ENCODE results near the gene PCDHGB7.
"Not testable (repeated sequence)": the region's sequence is repeated elsewhere in the genome, so short reads cannot be mapped to it uniquely, and the experiment has no call there.

The PCDHGB7 gene

GRCh38 chr5:141411575-141411974, 5.9 kb upstream of the PCDHGB7 start:
- Mint-ChIP-seq H3K9me3 (peaks cover 33% of the 10 kb centered on the region), H3K27ac (no peak overlapping the region), H3K4me3 (no peak overlapping the region), H3K4me1 (peaks cover 17% of the 10 kb centered on the region), H3K27me3 (peaks cover 76% of the 10 kb centered on the region), H3K36me3 (ENCODE audit: low read depth) (peaks cover 26% of the 10 kb centered on the region)
- DNase-seq = no peak
- no peak for ATAC-seq

GRCh38 chr5:141412854-141413539, 4.5 kb upstream of the PCDHGB7 start, which contains the start of gene PCDHGA10:
PCDHGA10 (plus strand) TSS chr5:141412987; CDS start chr5:141413176, 189 bp downstream.
- peak within 1 kb of the TSS; percentile 8 for H3K27ac Mint-ChIP-seq
- H3K4me1 Mint-ChIP-seq = peaks cover 22% of the 10 kb centered on the region
- ATAC-seq (peak; percentile 65), DNase-seq (peak; percentile 52)
- peaks cover 28% of the 10 kb centered on the region for H3K36me3 Mint-ChIP-seq (ENCODE audit: low read depth)
- H3K27me3 Mint-ChIP-seq = peaks cover 71% of the 10 kb centered on the region
- peaks cover 31% of the 10 kb centered on the region for H3K9me3 Mint-ChIP-seq
- peak within 1 kb of the TSS; percentile 74 for H3K4me3 Mint-ChIP-seq

- Mint-ChIP-seq H3K27ac (peak overlapping the region; percentile 8), H3K36me3 (ENCODE audit: low read depth) (peaks cover 30% of the 10 kb centered on the region), H3K4me1 (peaks cover 24% of the 10 kb centered on the region), H3K4me3 (peak overlapping the region; percentile 74), H3K27me3 (peaks cover 72% of the 10 kb centered on the region), H3K9me3 (peaks cover 33% of the 10 kb centered on the region)
- no peak for DNase-seq
- no peak for ATAC-seq
Observed at GRCh38 chr5:141413540-141414069, 3.9 kb upstream of the PCDHGB7 start.

- H3K4me3 Mint-ChIP-seq, ATAC-seq, DNase-seq, H3K27ac Mint-ChIP-seq: not testable (repeated sequence)
- Mint-ChIP-seq H3K4me1 (peaks cover 24% of the 10 kb centered on the region), H3K36me3 (ENCODE audit: low read depth) (peaks cover 28% of the 10 kb centered on the region), H3K27me3 (peaks cover 70% of the 10 kb centered on the region), H3K9me3 (peaks cover 30% of the 10 kb centered on the region)
Observed at GRCh38 chr5:141414548-141415274, 2.8 kb upstream of the PCDHGB7 start.

- H3K4me1 Mint-ChIP-seq = peaks cover 24% of the 10 kb centered on the region
- H3K4me3 Mint-ChIP-seq, DNase-seq, H3K27ac Mint-ChIP-seq, ATAC-seq: not testable (repeated sequence)
- peaks cover 73% of the 10 kb centered on the region for H3K27me3 Mint-ChIP-seq
- H3K9me3 Mint-ChIP-seq = peaks cover 33% of the 10 kb centered on the region
- peaks cover 29% of the 10 kb centered on the region for H3K36me3 Mint-ChIP-seq (ENCODE audit: low read depth)
Observed at GRCh38 chr5:141415275-141415618, 2.2 kb upstream of the PCDHGB7 start.

GRCh38 chr5:141419074-141419880, 1.8 kb downstream of the PCDHGB7 start:
- Mint-ChIP-seq H3K27ac (no peak overlapping the region), H3K4me3 (no peak overlapping the region), H3K4me1 (peaks cover 18% of the 10 kb centered on the region), H3K36me3 (ENCODE audit: low read depth) (peaks cover 44% of the 10 kb centered on the region), H3K27me3 (peaks cover 74% of the 10 kb centered on the region), H3K9me3 (peaks cover 51% of the 10 kb centered on the region)
- ATAC-seq = no peak
- DNase-seq = no peak

- no peak for ATAC-seq
- H3K4me1 Mint-ChIP-seq = peaks cover 13% of the 10 kb centered on the region
- H3K9me3 Mint-ChIP-seq = peaks cover 41% of the 10 kb centered on the region
- peaks cover 76% of the 10 kb centered on the region for H3K27me3 Mint-ChIP-seq
- DNase-seq = peak; percentile 59
- peaks cover 38% of the 10 kb centered on the region for H3K36me3 Mint-ChIP-seq (ENCODE audit: low read depth)
- no peak within 1 kb of the TSS for H3K27ac Mint-ChIP-seq
- peak within 1 kb of the TSS; percentile 77 for H3K4me3 Mint-ChIP-seq
Observed at GRCh38 chr5:141420855-141421488, 3.5 kb downstream of the PCDHGB7 start, which contains the start of gene PCDHGA11. PCDHGA11 (plus strand) TSS chr5:141421051; CDS start chr5:141421228, 177 bp downstream.

- DNase-seq (no peak), ATAC-seq (no peak)
- peaks cover 41% of the 10 kb centered on the region for H3K9me3 Mint-ChIP-seq
- H3K27me3 Mint-ChIP-seq = peaks cover 76% of the 10 kb centered on the region
- no peak overlapping the region for H3K27ac Mint-ChIP-seq
- peak overlapping the region; percentile 77 for H3K4me3 Mint-ChIP-seq
- H3K4me1 Mint-ChIP-seq = peaks cover 13% of the 10 kb centered on the region
- H3K36me3 Mint-ChIP-seq (ENCODE audit: low read depth) = peaks cover 37% of the 10 kb centered on the region
Observed at GRCh38 chr5:141421489-141421855, 4.0 kb downstream of the PCDHGB7 start.

- Mint-ChIP-seq H3K27ac (no peak overlapping the region), H3K9me3 (peaks cover 40% of the 10 kb centered on the region), H3K4me1 (peaks cover 10% of the 10 kb centered on the region), H3K36me3 (ENCODE audit: low read depth) (peaks cover 39% of the 10 kb centered on the region), H3K4me3 (no peak overlapping the region), H3K27me3 (peaks cover 82% of the 10 kb centered on the region)
- ATAC-seq = no peak
- DNase-seq = no peak
Observed at GRCh38 chr5:141422742-141423291, 5.3 kb downstream of the PCDHGB7 start.

- H3K27me3 Mint-ChIP-seq = peaks cover 70% of the 10 kb centered on the region
- ATAC-seq = no peak
Observed at GRCh38 chr5:141427783-141428426, 10.4 kb downstream of the PCDHGB7 start.

GRCh38 chr5:141430332-141431113, 13.0 kb downstream of the PCDHGB7 start, which contains the start of gene PCDHGA12:
PCDHGA12 (plus strand) TSS chr5:141430507; CDS start chr5:141430760, 253 bp downstream.
- no peak for ATAC-seq
- peaks cover 29% of the 10 kb centered on the region for H3K9me3 Mint-ChIP-seq

More at GRCh38 chr5:141427783-141428426, 10.4 kb downstream of the PCDHGB7 start:
- peaks cover 33% of the 10 kb centered on the region for H3K36me3 Mint-ChIP-seq (ENCODE audit: low read depth)
- no peak for DNase-seq
- peaks cover 12% of the 10 kb centered on the region for H3K4me1 Mint-ChIP-seq
- H3K4me3 Mint-ChIP-seq = no peak overlapping the region
- peaks cover 27% of the 10 kb centered on the region for H3K9me3 Mint-ChIP-seq
- no peak overlapping the region for H3K27ac Mint-ChIP-seq

GRCh38 chr5:141431286-141431685, 13.8 kb downstream of the PCDHGB7 start:
- DNase-seq = no peak
- Mint-ChIP-seq H3K4me1 (peaks cover 13% of the 10 kb centered on the region), H3K27me3 (peaks cover 68% of the 10 kb centered on the region), H3K4me3 (peak overlapping the region; percentile 59), H3K9me3 (peaks cover 29% of the 10 kb centered on the region), H3K27ac (no peak overlapping the region), H3K36me3 (ENCODE audit: low read depth) (peaks cover 31% of the 10 kb centered on the region)
- no peak for ATAC-seq

More at GRCh38 chr5:141430332-141431113, 13.0 kb downstream of the PCDHGB7 start, which contains the start of gene PCDHGA12:
- peaks cover 71% of the 10 kb centered on the region for H3K27me3 Mint-ChIP-seq
- H3K4me1 Mint-ChIP-seq = peaks cover 13% of the 10 kb centered on the region
- peaks cover 31% of the 10 kb centered on the region for H3K36me3 Mint-ChIP-seq (ENCODE audit: low read depth)
- no peak for DNase-seq
- no peak within 1 kb of the TSS for H3K27ac Mint-ChIP-seq
- H3K4me3 Mint-ChIP-seq = peak within 1 kb of the TSS; percentile 59
